ENCODE results near the gene COMMD7.

DNA sequence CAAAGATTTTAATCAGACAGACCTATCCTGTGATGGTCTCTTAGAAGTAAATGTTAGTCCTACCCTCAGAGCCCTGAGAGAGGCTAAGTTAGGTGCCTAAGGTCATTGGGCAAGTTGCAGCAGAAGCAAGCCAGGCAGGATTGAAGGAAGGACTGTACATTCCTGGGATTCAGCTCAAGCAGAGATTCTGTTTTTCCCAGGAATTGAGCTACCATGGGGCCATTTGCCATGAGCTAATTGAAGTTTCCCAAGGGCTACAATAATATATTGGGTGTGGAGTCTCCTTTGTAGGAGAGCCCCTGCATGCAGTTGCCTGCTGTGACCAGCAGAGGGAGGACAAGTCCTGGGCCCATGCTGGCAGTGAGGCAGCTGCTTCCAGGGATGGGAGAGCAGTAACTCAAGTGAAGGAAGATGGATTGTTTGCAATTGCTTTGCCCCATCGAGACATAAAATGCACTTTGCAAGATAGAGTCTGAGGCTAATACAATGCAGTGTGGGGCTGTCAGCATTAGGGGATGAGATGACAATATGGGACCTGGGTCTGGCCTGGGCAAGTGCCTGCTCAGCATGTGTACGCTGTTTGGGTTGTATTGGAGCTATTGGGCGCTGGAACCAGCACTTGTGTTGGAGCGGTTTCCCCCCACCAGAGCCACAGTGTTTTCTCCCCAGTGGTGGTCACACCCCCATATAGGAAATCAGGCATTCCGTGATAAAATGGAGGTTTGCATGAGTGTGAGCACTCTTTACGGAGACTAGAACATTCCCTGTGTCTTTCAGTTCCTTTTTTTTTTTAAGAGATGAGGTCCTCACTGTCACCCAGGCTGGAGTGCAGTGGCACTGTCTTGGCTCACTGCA is 46.9 kb upstream of the COMMD7 start:
- TF ChIP-seq, protein P1, sequence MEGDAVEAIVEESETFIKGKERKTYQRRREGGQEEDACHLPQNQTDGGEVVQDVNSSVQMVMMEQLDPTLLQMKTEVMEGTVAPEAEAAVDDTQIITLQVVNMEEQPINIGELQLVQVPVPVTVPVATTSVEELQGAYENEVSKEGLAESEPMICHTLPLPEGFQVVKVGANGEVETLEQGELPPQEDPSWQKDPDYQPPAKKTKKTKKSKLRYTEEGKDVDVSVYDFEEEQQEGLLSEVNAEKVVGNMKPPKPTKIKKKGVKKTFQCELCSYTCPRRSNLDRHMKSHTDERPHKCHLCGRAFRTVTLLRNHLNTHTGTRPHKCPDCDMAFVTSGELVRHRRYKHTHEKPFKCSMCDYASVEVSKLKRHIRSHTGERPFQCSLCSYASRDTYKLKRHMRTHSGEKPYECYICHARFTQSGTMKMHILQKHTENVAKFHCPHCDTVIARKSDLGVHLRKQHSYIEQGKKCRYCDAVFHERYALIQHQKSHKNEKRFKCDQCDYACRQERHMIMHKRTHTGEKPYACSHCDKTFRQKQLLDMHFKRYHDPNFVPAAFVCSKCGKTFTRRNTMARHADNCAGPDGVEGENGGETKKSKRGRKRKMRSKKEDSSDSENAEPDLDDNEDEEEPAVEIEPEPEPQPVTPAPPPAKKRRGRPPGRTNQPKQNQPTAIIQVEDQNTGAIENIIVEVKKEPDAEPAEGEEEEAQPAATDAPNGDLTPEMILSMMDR (IDR thresholded peaks at IDR 0.05 in 2 of 3, conservative IDR thresholded peaks at IDR 0.05 in 1 of 3; ENCODE audit: insufficient read depth in 2 of 3, low read depth in 1 of 3, low read length in 3 of 3) = peak; percentile 87 to 99 (median 95)
- TF ChIP-seq EGR1 (conservative IDR thresholded peaks at IDR 0.05) (no peak), EZH2 (IDR thresholded peaks at IDR 0.05; ENCODE audit: borderline replicate concordance, low read depth, low read length) (no peak), RAD21 (CRISPR knock-in tag; conservative IDR thresholded peaks at IDR 0.05 in 1 of 2, IDR thresholded peaks at IDR 0.05 in 1 of 2) (peak; percentile 57 to 81), ATF1 (CRISPR knock-in tag; IDR thresholded peaks at IDR 0.05) (no peak), ATF1 (tag; IDR thresholded peaks at IDR 0.05) (no peak), BRF1 (IDR thresholded peaks at IDR 0.05; ENCODE audit: borderline replicate concordance, extremely low read depth, insufficient read length) (no peak), SMARCA5 (IDR thresholded peaks at IDR 0.05) (no peak), DIDO1 (tag; IDR thresholded peaks at IDR 0.05; ENCODE audit: low read depth) (no peak), MECOM (CRISPR knock-in tag; IDR thresholded peaks at IDR 0.05) (no peak), ZNF668 (CRISPR knock-in tag; IDR thresholded peaks at IDR 0.05) (no peak), BRD9 (IDR thresholded peaks at IDR 0.05; ENCODE audit: low read depth, partially characterized antibody) (no peak), SMC3 (conservative IDR thresholded peaks at IDR 0.05; ENCODE audit: insufficient read depth, low read depth, low read length) (peak; percentile 78)
- TF ChIP-seq, protein P2, sequence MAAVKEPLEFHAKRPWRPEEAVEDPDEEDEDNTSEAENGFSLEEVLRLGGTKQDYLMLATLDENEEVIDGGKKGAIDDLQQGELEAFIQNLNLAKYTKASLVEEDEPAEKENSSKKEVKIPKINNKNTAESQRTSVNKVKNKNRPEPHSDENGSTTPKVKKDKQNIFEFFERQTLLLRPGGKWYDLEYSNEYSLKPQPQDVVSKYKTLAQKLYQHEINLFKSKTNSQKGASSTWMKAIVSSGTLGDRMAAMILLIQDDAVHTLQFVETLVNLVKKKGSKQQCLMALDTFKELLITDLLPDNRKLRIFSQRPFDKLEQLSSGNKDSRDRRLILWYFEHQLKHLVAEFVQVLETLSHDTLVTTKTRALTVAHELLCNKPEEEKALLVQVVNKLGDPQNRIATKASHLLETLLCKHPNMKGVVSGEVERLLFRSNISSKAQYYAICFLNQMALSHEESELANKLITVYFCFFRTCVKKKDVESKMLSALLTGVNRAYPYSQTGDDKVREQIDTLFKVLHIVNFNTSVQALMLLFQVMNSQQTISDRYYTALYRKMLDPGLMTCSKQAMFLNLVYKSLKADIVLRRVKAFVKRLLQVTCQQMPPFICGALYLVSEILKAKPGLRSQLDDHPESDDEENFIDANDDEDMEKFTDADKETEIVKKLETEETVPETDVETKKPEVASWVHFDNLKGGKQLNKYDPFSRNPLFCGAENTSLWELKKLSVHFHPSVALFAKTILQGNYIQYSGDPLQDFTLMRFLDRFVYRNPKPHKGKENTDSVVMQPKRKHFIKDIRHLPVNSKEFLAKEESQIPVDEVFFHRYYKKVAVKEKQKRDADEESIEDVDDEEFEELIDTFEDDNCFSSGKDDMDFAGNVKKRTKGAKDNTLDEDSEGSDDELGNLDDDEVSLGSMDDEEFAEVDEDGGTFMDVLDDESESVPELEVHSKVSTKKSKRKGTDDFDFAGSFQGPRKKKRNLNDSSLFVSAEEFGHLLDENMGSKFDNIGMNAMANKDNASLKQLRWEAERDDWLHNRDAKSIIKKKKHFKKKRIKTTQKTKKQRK (IDR thresholded peaks at IDR 0.05; ENCODE audit: borderline replicate concordance, low read depth, low read length) = no peak
- TF ChIP-seq, protein P3, sequence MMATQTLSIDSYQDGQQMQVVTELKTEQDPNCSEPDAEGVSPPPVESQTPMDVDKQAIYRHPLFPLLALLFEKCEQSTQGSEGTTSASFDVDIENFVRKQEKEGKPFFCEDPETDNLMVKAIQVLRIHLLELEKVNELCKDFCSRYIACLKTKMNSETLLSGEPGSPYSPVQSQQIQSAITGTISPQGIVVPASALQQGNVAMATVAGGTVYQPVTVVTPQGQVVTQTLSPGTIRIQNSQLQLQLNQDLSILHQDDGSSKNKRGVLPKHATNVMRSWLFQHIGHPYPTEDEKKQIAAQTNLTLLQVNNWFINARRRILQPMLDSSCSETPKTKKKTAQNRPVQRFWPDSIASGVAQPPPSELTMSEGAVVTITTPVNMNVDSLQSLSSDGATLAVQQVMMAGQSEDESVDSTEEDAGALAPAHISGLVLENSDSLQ (IDR thresholded peaks at IDR 0.05) = no peak
